HCT116 (cell line): ENCODE measurements around the gene C3orf70. TPM values are rescaled to one million over a fixed set of nuclear protein-coding genes. Genes with fewer than 3 reads are reported as not detected.

ENCODE experiments used
- ATAC-seq: fragments of 200-7000 bp; cut with Tn5 transposase; 2 replicates; pipeline ENCODE4 v1.9.1; 2020; ENCODE audit warnings: mild to moderate bottlenecking, moderate library complexity
- BruUV-seq: library from RNA; stranded (reverse); fragments of 400-500 nt; replicated peaks from 2 replicates; lab custom pipeline; 2021; lab: Mats Ljungman, UMichigan
- CTCF ChIA-PET: fragments of 300-600 bp; sonication (Branson Sonifier 250); formaldehyde crosslinking; loops from one replicate; lab custom pipeline; 2021; ENCODE audit warnings: antibody characterized with exemption; lab: Charles Lee
- POLR2A ChIA-PET: fragments of 300-600, 350-600 bp; sonication (Branson Sonifier 250); formaldehyde crosslinking; loops from one replicate; lab custom pipeline; 2021; ENCODE audit warnings: antibody characterized with exemption; lab: Charles Lee
- RAD21 ChIA-PET, 2 experiments: fragments of 300-600 bp; sonication (Branson Sonifier 250); formaldehyde crosslinking; loops; one replicate each; lab custom pipeline; 2023; ENCODE audit warnings: low total read pairs in 2 of 2; ENCODE audit not compliant: uncharacterized antibody in 2 of 2, unreplicated experiment in 2 of 2, low non-redundant PET in 1 of 2; lab: Charles Lee
- DNase-seq: peaks from one replicate; pipeline ENCODE4 v3.0.0-alpha.2; 2010; ENCODE audit warnings: low read depth, low spot score
- H2AFZ ChIP-seq: fragments of 200-600 bp; shearing (Covaris generic), sonication (generic); 2 replicates; pipeline ENCODE4 v1.6.1; 2017; ENCODE audit warnings: low read depth, mixed run types, mixed read lengths, antibody characterized with exemption, low read length; ENCODE audit not compliant: poor library complexity, severe bottlenecking
- H3K27ac ChIP-seq: 2 replicates; pipeline ENCODE4 v1.5.1; 2012; ENCODE audit warnings: low read depth, low read length
- H3K27me3 ChIP-seq: fragments of 200-600 bp; sonication (generic); 2 replicates; pipeline ENCODE4 v1.6.1; 2016; ENCODE audit warnings: mixed run types, low read length, mixed read lengths; ENCODE audit not compliant: insufficient read depth
- H3K36me3 ChIP-seq, 2 experiments: fragments of 200-500 bp in 1 of 2; fragments of 200-600 bp in 1 of 2; sonication (Bioruptor generic) in 1 of 2; sonication (generic) in 1 of 2; 2 replicates each; pipeline versions ENCODE4 v1.5.1 to v1.6.1; 2014 to 2016; ENCODE audit warnings: low read length in 2 of 2, inconsistent platforms in 1 of 2, mixed read lengths in 1 of 2, mixed run types in 1 of 2; ENCODE audit not compliant: insufficient read depth in 2 of 2, control insufficient read depth in 1 of 2
- H3K4me1 ChIP-seq, 2 experiments: fragments of 200-600 bp in 1 of 2; sonication (generic) in 1 of 2; 2 replicates each; pipeline versions ENCODE4 v1.5.1 to v1.6.1; 2012 to 2017; ENCODE audit warnings: low read length in 2 of 2, inconsistent platforms in 1 of 2, mild to moderate bottlenecking in 1 of 2, mixed read lengths in 1 of 2, mixed run types in 1 of 2, moderate library complexity in 1 of 2; ENCODE audit not compliant: insufficient read depth in 2 of 2, control insufficient read depth in 1 of 2
- H3K4me2 ChIP-seq: fragments of 200-600 bp; sonication (generic); 2 replicates; pipeline ENCODE4 v1.6.1; 2017; ENCODE audit warnings: mixed run types, low read length, mixed read lengths
- H3K4me3 ChIP-seq, 2 experiments: fragments of 200-600 bp in 1 of 2; sonication (generic) in 1 of 2; replicated peaks in 1 of 2; 2 replicates each; pipeline ENCODE4 v1.5.1; 2011 to 2016; ENCODE audit warnings: low read length in 2 of 2, control low read depth in 1 of 2, low read depth in 1 of 2, mild to moderate bottlenecking in 1 of 2, mixed read lengths in 1 of 2, mixed run types in 1 of 2
- H3K79me2 ChIP-seq: fragments of 200-600 bp; sonication (generic); 2 replicates; pipeline ENCODE4 v1.6.1; 2017; ENCODE audit warnings: mild to moderate bottlenecking, mixed run types, low read length, moderate library complexity, mixed read lengths; ENCODE audit not compliant: insufficient read depth
- H3K9ac ChIP-seq: fragments of 200-600 bp; sonication (generic); 2 replicates; pipeline ENCODE4 v1.6.1; 2016; ENCODE audit warnings: low read length, mixed read lengths
- H3K9me2 ChIP-seq: fragments of 200-600 bp; sonication (generic), shearing (Covaris generic); 2 replicates; pipeline ENCODE4 v1.6.1; 2017; ENCODE audit warnings: mixed run types, mild to moderate bottlenecking, moderate library complexity; ENCODE audit not compliant: insufficient read depth
- H3K9me3 ChIP-seq, 2 experiments: fragments of 200-500 bp in 1 of 2; fragments of 200-600 bp in 1 of 2; sonication (Bioruptor generic) in 1 of 2; sonication (generic) in 1 of 2; 2 replicates each; pipeline ENCODE4 v1.6.1; 2014 to 2017; ENCODE audit warnings: low read length in 2 of 2, mixed read lengths in 2 of 2, inconsistent platforms in 1 of 2, low read depth in 1 of 2, mild to moderate bottlenecking in 1 of 2, mixed run types in 1 of 2, moderate library complexity in 1 of 2; ENCODE audit not compliant: control insufficient read depth in 1 of 2, insufficient read depth in 1 of 2
- H4K20me1 ChIP-seq: fragments of 200-600 bp; sonication (generic), shearing (Covaris generic); 2 replicates; pipeline ENCODE4 v1.6.1; 2017; ENCODE audit warnings: mixed run types, mild to moderate bottlenecking, moderate library complexity; ENCODE audit not compliant: insufficient read depth
- CBX3 ChIP-seq: IDR thresholded peaks from 2 replicates; pipeline ENCODE4 v1.6.1; 2012; ENCODE audit warnings: low read depth
- CEBPB ChIP-seq: IDR thresholded peaks from 2 replicates; pipeline ENCODE4 v1.6.1; 2012; ENCODE audit warnings: low read depth
- EGR1 ChIP-seq: IDR thresholded peaks from 2 replicates; pipeline ENCODE4 v1.6.1; 2012; ENCODE audit warnings: low read depth
- ELF1 ChIP-seq: IDR thresholded peaks from 2 replicates; pipeline ENCODE4 v1.6.1; 2012; ENCODE audit warnings: low read depth, borderline replicate concordance
- EZH2 ChIP-seq: fragments of 200-600 bp; sonication (generic); IDR thresholded peaks from 2 replicates; pipeline ENCODE4 v1.6.1; 2017; ENCODE audit warnings: antibody characterized with exemption, mixed run types
- FOSL1 ChIP-seq: IDR thresholded peaks from 2 replicates; pipeline ENCODE4 v1.6.1; 2012; ENCODE audit warnings: low read depth
- JUND ChIP-seq: IDR thresholded peaks from 2 replicates; pipeline ENCODE4 v1.6.1; 2012
- SIN3A ChIP-seq: IDR thresholded peaks from 2 replicates; pipeline ENCODE4 v1.6.1; 2012; ENCODE audit warnings: low read depth
- SP1 ChIP-seq: IDR thresholded peaks from 2 replicates; pipeline ENCODE4 v1.6.1; 2012; ENCODE audit warnings: low read depth
- SRF ChIP-seq: IDR thresholded peaks from 2 replicates; pipeline ENCODE4 v1.6.1; 2012; ENCODE audit warnings: low read depth
- TCF7L2 ChIP-seq: IDR thresholded peaks from 2 replicates; pipeline ENCODE4 v1.7.0; 2011; ENCODE audit warnings: borderline replicate concordance, inconsistent platforms; ENCODE audit not compliant: insufficient read depth, insufficient read length; ENCODE audit errors: extremely low read depth
- YY1 ChIP-seq: IDR thresholded peaks from 2 replicates; pipeline ENCODE4 v1.6.1; 2011; ENCODE audit warnings: low read length, low read depth, moderate library complexity, mild to moderate bottlenecking; ENCODE audit not compliant: insufficient replicate concordance; ENCODE audit errors: extremely low read depth
- intact Hi-C: fragments of 100-400 bp; cut with micrococcal nuclease; formaldehyde crosslinking; loops from 2 replicates; pipeline ENCODE4 v1.10.0; 2022
- total RNA-seq: library from RNA; stranded (reverse); gene quantifications from one replicate; pipeline ENCODE4 v1.2.1, GENCODE V29; 2021; ENCODE audit not compliant: unreplicated experiment
- TF ChIP-seq, protein P1 (sequence below): IDR thresholded peaks from 2 replicates; pipeline ENCODE4 v1.6.1; 2012
- TF ChIP-seq, protein P2 (sequence below), 3 experiments: fragments of 200-600 bp in 1 of 3; sonication (generic) in 1 of 3; IDR thresholded peaks in 2 of 3; conservative IDR thresholded peaks in 1 of 3; 2 replicates each; pipeline ENCODE4 v1.5.1; 2012 to 2017; ENCODE audit warnings: low read depth in 2 of 3, low read length in 2 of 3, antibody characterized with exemption in 1 of 3, borderline replicate concordance in 1 of 3, control low read depth in 1 of 3, mild to moderate bottlenecking in 1 of 3, mixed read lengths in 1 of 3, mixed run types in 1 of 3, moderate library complexity in 1 of 3; ENCODE audit not compliant: insufficient read depth in 1 of 3
- TF ChIP-seq, protein P3 (sequence below): IDR thresholded peaks from 2 replicates; pipeline ENCODE4 v1.6.1; 2012

C3orf70 gene
- total RNA-seq, 1 experiment from 2014 or later: not detected

DNA sequence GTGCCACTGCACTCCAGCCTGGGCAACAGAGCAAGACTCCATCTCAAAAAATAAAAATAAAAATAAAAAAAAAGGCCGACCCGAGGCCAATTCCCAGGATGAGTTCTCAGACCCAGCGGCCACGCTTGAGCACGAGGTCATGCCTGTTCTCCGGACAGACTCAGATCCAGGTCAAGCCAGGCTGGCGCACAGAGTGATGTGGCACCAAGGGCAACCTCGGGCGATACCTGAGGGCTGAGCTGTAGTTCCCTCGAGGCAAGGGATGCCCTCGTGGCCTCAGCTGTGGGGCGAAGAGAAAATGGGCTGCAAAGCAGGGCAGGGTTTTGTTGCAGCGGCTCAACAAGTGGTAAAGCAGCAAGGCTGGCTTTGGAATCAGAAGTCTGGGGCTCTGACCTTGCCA, 77.3 kb downstream of the C3orf70 start:
- ATAC-seq: no peak
- Histone ChIP-seq H3K9ac (no peak overlapping the region), H3K27ac (no peak overlapping the region), H3K9me2 (no peaks in the 10 kb centered on the region), H3K4me1 (no peaks in the 10 kb centered on the region), H4K20me1 (no peaks in the 10 kb centered on the region), H3K79me2 (no peaks in the 10 kb centered on the region), H3K27me3 (no peaks in the 10 kb centered on the region), H3K9me3 (no peaks in the 10 kb centered on the region), H3K4me3 (no peak overlapping the region), H2AFZ (no peak overlapping the region), H3K4me2 (no peak overlapping the region), H3K36me3 (no peaks in the 10 kb centered on the region)
- ChIA-PET CTCF (no interaction called here), POLR2A (no interaction called here), RAD21 (no interaction called here)
- intact Hi-C loops: no loop called here
- no peak for DNase-seq
- no TSS peak for BruUV-seq
- TF ChIP-seq, protein P1, sequence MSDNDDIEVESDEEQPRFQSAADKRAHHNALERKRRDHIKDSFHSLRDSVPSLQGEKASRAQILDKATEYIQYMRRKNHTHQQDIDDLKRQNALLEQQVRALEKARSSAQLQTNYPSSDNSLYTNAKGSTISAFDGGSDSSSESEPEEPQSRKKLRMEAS: no peak
- TF ChIP-seq CBX3: no peak
- no peak for TF ChIP-seq ELF1
- TF ChIP-seq, protein P2, sequence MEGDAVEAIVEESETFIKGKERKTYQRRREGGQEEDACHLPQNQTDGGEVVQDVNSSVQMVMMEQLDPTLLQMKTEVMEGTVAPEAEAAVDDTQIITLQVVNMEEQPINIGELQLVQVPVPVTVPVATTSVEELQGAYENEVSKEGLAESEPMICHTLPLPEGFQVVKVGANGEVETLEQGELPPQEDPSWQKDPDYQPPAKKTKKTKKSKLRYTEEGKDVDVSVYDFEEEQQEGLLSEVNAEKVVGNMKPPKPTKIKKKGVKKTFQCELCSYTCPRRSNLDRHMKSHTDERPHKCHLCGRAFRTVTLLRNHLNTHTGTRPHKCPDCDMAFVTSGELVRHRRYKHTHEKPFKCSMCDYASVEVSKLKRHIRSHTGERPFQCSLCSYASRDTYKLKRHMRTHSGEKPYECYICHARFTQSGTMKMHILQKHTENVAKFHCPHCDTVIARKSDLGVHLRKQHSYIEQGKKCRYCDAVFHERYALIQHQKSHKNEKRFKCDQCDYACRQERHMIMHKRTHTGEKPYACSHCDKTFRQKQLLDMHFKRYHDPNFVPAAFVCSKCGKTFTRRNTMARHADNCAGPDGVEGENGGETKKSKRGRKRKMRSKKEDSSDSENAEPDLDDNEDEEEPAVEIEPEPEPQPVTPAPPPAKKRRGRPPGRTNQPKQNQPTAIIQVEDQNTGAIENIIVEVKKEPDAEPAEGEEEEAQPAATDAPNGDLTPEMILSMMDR (IDR thresholded peaks at IDR 0.05 in 2 of 3, conservative IDR thresholded peaks at IDR 0.05 in 1 of 3; ENCODE audit: borderline replicate concordance in 1 of 3, insufficient read depth in 1 of 3, low read depth in 2 of 3, low read length in 2 of 3): no peak
- TF ChIP-seq, protein P3, sequence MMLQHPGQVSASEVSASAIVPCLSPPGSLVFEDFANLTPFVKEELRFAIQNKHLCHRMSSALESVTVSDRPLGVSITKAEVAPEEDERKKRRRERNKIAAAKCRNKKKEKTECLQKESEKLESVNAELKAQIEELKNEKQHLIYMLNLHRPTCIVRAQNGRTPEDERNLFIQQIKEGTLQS: no peak
- TF ChIP-seq CEBPB: no peak
- no peak for TF ChIP-seq SRF
- no peak for TF ChIP-seq JUND
- TF ChIP-seq YY1: no peak
- no peak for TF ChIP-seq SP1
- no peak for TF ChIP-seq FOSL1
- TF ChIP-seq EGR1: no peak
- no peak for TF ChIP-seq TCF7L2
- TF ChIP-seq SIN3A: no peak
- no peak for TF ChIP-seq EZH2
